ENCODE results near the gene NSRP1.

DNA sequence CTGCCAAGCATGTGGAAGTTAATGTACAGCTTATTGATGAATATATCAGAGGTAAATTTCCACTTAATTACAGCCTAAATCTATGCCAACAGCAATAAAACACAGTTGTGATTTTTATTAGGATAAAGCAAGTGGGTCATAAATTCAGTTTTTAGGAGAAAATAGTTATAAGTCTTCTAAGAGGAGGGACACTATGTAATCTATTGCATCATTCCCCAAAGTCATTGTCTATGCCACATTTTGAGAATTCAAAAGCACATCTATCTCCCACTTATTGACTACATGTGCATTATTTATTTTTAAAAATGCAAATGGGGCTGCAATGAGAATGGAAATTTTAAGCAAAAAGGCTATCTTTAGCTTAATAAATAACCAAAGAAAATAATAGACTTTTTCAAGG, 23.7 kb upstream of the NSRP1 start:
- TF ChIP-seq CTCF (optimal IDR thresholded peaks at IDR 0.05 in 1 of 3, IDR thresholded peaks at IDR 0.05 in 1 of 3, conservative IDR thresholded peaks at IDR 0.05 in 1 of 3; ENCODE audit: extremely low read depth in 1 of 3, insufficient read depth in 2 of 3, low read length in 3 of 3) (no peak), EZH2 (IDR thresholded peaks at IDR 0.05; ENCODE audit: low read length) (no peak)

Measured in keratinocyte (primary cell).